LNCAP (cell line): ENCODE measurements around the gene HIPK2.

ENCODE experiments used
- TF ChIP-seq, protein P1 (sequence below): fragments of 450-650 bp; IDR thresholded peaks from 2 replicates; pipeline ENCODE4 v1.5.1; 2017; ENCODE audit warnings: mild to moderate bottlenecking

The HIPK2 gene

DNA sequence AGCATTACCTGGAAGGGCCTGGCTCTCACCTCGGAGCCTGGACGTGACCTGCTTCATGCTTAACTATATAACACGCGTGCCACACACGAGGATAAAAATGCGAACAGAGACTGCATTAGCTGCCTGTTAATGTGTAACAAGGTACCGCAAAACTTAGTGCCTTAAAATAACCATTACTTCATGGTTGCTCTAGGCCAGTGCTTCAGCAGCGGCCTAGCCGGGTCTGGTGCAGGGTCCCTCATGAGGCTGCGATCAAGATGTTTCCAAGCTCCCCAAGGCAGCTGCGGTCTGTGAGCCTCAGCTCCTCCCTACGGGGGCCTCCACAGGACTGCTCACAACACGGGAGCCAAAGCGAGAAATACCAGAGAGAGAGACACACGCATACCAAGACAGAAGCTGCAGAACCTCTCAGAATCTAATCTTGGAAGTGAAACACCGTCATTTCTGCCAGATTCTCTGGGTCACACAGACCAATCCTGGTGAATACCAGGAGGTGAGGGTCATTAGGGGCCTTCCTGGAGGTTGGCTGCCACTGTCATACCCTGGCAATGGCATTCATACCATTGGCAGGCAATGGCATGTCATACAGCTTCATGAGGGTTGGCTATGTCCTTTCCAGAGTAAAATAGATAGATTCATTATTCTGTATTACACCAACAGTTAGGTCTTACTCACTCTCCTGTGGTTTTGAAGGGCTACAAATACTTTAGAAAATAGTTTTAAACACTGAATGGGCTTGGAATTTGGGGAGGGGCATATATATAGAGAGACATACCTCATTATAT, 94.5 kb downstream of the HIPK2 start:
- TF ChIP-seq, protein P1, sequence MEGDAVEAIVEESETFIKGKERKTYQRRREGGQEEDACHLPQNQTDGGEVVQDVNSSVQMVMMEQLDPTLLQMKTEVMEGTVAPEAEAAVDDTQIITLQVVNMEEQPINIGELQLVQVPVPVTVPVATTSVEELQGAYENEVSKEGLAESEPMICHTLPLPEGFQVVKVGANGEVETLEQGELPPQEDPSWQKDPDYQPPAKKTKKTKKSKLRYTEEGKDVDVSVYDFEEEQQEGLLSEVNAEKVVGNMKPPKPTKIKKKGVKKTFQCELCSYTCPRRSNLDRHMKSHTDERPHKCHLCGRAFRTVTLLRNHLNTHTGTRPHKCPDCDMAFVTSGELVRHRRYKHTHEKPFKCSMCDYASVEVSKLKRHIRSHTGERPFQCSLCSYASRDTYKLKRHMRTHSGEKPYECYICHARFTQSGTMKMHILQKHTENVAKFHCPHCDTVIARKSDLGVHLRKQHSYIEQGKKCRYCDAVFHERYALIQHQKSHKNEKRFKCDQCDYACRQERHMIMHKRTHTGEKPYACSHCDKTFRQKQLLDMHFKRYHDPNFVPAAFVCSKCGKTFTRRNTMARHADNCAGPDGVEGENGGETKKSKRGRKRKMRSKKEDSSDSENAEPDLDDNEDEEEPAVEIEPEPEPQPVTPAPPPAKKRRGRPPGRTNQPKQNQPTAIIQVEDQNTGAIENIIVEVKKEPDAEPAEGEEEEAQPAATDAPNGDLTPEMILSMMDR, result no peak

DNA sequence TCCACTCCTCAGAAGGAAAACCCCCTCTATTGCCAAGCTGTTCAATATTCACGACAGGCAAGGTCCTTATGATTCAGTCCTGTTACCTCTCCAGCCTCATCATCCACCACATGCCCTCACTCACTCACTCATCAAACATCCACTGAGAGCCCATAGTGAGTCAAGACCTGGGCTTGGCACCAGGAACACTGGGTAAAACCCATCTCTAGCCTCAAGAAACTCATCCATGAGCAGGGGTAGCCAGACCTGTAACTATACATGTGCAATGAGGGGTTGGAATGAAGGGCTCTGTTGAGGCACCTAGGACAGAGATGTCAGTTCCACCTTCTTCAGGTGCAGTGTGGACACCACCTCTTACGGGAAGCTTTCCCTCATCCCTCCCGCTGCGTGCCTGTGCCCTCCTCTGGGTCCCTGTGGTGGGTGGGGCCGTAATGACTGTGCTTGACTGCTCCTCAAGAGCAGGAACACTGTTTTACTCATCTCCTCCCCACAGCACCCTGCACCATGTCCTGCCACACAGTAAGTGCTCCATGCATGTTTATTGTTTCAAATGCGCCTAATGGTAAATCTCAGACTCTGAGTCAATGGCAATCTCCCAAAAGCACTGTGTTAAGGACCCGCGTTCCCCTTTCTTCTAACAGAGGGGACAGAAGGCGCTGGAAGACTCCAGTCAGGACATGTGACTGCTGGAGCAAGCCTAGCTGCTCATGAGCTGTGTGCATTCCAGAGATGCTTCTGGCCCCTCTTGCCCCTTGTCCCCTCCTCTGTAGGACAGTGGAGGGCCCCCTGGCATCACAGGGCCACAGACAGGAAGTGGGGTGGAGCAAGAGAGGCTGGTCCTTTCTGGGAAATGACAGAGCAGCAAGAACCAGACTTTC, 95.4 kb downstream of the HIPK2 start:
- TF ChIP-seq, protein P1, result no peak

DNA sequence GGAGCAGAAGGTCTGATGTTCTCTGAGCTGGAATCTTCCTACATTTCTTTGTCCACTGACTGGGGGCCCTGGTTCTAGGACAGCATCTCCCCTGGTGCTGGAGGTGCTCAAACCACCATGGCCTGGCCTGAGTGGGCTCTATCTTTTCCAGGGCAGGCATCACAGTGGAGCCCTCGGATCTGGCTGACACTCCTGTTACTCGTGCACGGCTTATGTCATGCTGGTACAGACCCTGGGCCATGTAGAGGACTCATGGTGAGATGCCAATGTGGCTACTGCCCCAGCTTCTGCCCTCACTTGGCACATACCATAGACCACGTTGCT, 96.0 kb downstream of the HIPK2 start:
- TF ChIP-seq, protein P1, result no peak

DNA sequence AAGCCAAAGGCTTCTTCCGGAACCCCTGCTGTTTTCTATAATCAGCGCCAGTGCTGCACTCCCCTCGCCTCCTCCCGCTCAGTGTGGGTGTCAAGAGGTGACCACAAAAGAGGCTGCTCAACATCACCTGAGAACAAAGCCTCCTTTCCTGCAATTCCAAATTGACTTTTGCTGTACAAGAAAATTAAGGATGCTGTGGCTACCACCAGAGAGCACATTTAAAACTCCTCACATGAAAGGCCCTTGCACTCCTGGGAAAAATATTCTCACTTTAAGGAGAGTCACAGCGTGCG, 96.4 kb downstream of the HIPK2 start:
- TF ChIP-seq, protein P1, result no peak

DNA sequence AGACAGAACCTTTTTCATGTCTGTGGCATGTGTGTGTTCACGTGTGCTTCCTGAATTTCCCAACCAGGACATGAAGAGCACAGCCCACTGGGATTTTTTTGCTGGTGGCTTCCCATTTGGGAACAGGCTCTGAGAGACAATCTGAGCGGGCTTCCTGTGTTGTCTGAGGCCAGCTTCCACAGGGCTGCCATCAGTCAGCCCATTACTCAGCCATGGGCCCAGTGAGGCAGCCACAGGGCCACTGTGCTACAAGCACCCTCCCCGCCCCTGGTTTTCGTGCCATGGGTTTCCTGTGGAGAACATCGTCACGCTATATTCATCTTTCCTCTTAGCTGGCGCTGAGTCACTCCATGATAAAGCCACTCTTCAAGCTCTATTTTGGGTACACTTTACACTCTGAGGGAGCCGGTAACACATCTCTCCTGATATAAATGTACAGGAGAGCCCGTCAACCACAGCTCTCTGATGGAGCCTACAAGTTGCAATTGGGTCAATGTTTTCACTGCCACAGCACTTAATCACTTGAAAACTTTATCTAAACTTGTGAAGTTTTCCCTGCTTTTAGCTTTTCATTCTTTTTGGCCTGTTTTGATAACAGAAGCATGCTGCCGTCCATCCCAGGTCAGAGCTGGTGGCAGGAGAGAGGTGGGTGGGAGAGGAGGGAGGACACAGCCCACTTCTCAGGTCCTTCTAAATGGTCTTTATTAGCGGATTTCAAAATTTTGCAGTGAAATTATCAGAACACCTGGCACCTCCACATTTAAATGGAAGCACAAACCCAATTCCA, 96.9 kb downstream of the HIPK2 start:
- TF ChIP-seq, protein P1, result no peak

DNA sequence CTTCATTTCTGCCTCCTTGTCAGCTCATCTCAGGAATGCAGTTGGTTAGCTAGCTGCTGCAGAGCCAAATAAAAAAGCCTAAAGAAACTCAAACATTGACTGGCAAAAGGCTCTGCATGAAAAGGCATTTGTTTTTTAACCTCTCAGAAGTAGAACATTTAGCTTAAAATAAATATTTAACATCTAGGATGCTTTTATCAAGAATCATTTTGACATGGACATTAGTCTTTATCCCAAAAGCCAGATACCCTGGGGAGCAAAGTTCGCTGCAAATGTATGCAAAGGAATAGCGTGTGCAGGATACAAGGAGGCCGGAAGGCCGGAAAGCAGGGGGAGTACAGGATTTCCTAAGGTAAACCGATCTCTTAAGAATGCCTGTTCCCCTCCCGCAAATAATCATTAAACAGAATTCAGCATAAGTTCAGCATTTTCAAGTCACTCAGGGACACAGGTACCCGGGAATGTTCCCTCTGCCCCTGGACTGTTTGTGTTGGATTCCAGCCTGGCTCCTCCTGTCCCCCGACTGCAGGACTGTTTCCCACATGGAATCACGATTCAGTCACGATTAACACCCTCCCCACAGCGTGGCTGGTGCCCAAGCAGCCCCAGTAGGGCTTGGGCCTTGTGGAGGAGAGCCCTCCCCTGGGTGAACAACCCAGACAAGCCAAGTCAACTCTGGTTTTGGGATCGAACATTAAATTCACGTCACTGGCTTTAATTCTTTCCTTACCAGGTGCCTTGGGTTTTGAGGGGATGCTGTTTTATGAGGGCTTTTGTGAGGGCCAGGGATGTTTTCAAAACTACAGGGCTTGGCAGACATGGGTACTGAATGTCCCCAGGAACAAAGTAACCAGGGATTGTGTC, 97.8 kb downstream of the HIPK2 start:
- TF ChIP-seq, protein P1, result no peak

DNA sequence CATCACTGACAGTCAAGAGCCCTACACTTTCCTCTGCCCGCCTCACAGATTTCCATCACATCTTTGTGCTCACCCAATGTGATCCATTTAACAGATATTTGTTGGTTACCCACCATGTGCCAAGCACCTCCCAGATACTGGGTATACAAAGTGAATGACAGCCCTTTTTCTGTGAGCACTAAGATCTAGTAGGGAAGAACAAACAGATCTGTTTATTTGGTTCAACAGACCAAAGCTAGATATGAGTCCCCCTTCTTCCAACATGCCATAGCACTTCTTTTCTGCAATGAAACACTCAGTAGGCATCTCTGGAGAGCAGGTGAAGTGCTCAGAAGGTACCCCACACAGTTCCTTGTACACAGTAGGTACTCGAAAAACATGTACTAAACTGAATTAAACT, 101.4 kb downstream of the HIPK2 start:
- TF ChIP-seq, protein P1, result no peak
